ENCODE data around the gene DENND1A.

DNA sequence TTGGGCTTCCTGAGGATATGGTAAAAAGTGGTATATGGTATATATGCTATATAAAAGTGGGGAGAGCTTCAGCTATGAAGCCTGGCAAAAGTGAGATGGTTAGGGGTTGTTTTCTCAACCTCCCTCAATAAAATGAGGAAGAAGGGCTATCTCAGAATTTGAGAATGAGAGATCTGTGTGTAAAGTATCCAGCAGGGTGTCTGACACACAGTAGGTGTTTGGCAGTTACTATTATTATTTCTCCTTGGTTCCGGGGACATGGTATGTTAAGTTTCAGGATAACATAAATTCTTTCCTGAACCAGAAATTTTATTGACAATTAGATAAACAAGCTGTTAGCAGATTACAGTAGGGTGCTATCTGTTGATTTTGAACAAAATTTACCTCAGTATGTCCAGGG, 94.1 kb downstream of the DENND1A start:
- TF ChIP-seq CTCF (IDR thresholded peaks at IDR 0.05) (no peak), POLR2A (IDR thresholded peaks at IDR 0.05) (no peak)

Data from right lobe of liver (tissue), 4 donors.